GM23338 (cell line): Measurements from ENCODE around the gene ALKBH4. TPM values are rescaled to one million over a fixed set of nuclear protein-coding genes. Genes with fewer than 3 reads are reported as not detected.

Experiments used
- ATAC-seq: fragments of 200-7000 bp; cut with Tn5 transposase; 3 replicates; pipeline ENCODE4 v1.9.1; 2020
- DNase-seq: peaks from one replicate; pipeline ENCODE4 v3.0.0-alpha.2; 2015; ENCODE audit warnings: low spot score
- H2AFZ ChIP-seq: fragments of 200-600 bp; sonication (generic); 2 replicates; pipeline ENCODE4 v1.8.0; 2016; ENCODE audit warnings: antibody characterized with exemption, mild to moderate bottlenecking, moderate library complexity
- H3F3A ChIP-seq: fragments of 200-600 bp; sonication (generic); replicated peaks from 2 replicates; pipeline ENCODE4 v1.8.0; 2017; ENCODE audit warnings: antibody characterized with exemption, mixed run types, low read depth
- H3K27ac ChIP-seq: fragments of 200-600 bp; sonication (generic); 2 replicates; pipeline ENCODE4 v1.6.1; 2016; ENCODE audit warnings: low read depth
- H3K27me3 ChIP-seq: fragments of 200-600 bp; sonication (generic); 2 replicates; pipeline ENCODE4 v1.8.0; 2016; ENCODE audit warnings: mild to moderate bottlenecking, mixed run types, moderate library complexity; ENCODE audit not compliant: insufficient read depth
- H3K36me3 ChIP-seq: fragments of 200-600 bp; sonication (generic); 2 replicates; pipeline ENCODE4 v1.8.0; 2016; ENCODE audit warnings: mild to moderate bottlenecking; ENCODE audit not compliant: insufficient read depth
- H3K4me1 ChIP-seq: fragments of 200-600 bp; sonication (generic); 2 replicates; pipeline ENCODE4 v1.8.0; 2016; ENCODE audit warnings: mild to moderate bottlenecking, moderate library complexity; ENCODE audit not compliant: insufficient read depth
- H3K4me2 ChIP-seq: fragments of 200-600 bp; sonication (generic); 2 replicates; pipeline ENCODE4 v1.7.1; 2017; ENCODE audit warnings: mixed run types
- H3K4me3 ChIP-seq: fragments of 200-600 bp; sonication (generic); 2 replicates; pipeline ENCODE4 v1.6.1; 2016; ENCODE audit warnings: mixed run types
- H3K79me2 ChIP-seq: fragments of 200-600 bp; sonication (generic); replicated peaks from 2 replicates; pipeline ENCODE4 v1.8.0; 2017; ENCODE audit warnings: mild to moderate bottlenecking; ENCODE audit not compliant: insufficient read depth
- H3K9me2 ChIP-seq: fragments of 200-600 bp; sonication (generic); 2 replicates; pipeline ENCODE4 v1.8.0; 2017; ENCODE audit not compliant: insufficient read depth
- H4K20me1 ChIP-seq: fragments of 200-600 bp; sonication (generic); replicated peaks from 2 replicates; pipeline ENCODE4 v1.8.0; 2017; ENCODE audit warnings: mild to moderate bottlenecking; ENCODE audit not compliant: insufficient read depth
- H3K27ac Mint-ChIP-seq: 2 replicates; pipeline ENCODE4 v1.8.0; 2020; ENCODE audit warnings: inconsistent platforms, mild to moderate bottlenecking, moderate library complexity, mixed read lengths
- H3K27me3 Mint-ChIP-seq: 3 replicates; pipeline ENCODE4 v1.8.0; 2022; ENCODE audit warnings: low read depth, mild to moderate bottlenecking, moderate library complexity, mixed read lengths, inconsistent platforms; ENCODE audit not compliant: insufficient read depth, poor library complexity
- H3K36me3 Mint-ChIP-seq: 3 replicates; pipeline ENCODE4 v1.8.0; 2021; ENCODE audit warnings: low read depth, mild to moderate bottlenecking, inconsistent platforms, moderate library complexity, mixed read lengths
- H3K4me1 Mint-ChIP-seq: 3 replicates; pipeline ENCODE4 v1.8.0; 2020; ENCODE audit warnings: mild to moderate bottlenecking, inconsistent platforms, mixed read lengths
- H3K4me3 Mint-ChIP-seq: 3 replicates; pipeline ENCODE4 v1.8.0; 2021; ENCODE audit warnings: moderate library complexity, mild to moderate bottlenecking, inconsistent platforms, mixed read lengths
- H3K9me3 Mint-ChIP-seq: 3 replicates; pipeline ENCODE4 v1.8.0; 2020; ENCODE audit warnings: moderate library complexity, mild to moderate bottlenecking, inconsistent platforms, mixed read lengths
- CREB1 ChIP-seq: fragments of 250-450 bp; sonication (Bioruptor Pico); IDR thresholded peaks from 2 replicates; pipeline ENCODE4 v1.5.0; 2020; ENCODE audit warnings: low read depth, mild to moderate bottlenecking, moderate library complexity
- EZH2 ChIP-seq: fragments of 200-600 bp; sonication (generic); IDR thresholded peaks from one replicate; pipeline ENCODE4 v1.8.0; 2017; ENCODE audit warnings: antibody characterized with exemption, mild to moderate bottlenecking, low read depth; ENCODE audit not compliant: unreplicated experiment
- EZH2phosphoT487 ChIP-seq: fragments of 200-600 bp; sonication (generic); IDR thresholded peaks from one replicate; pipeline ENCODE4 v1.8.1; 2018; ENCODE audit warnings: antibody characterized with exemption; ENCODE audit not compliant: unreplicated experiment
- JUNB ChIP-seq: IDR thresholded peaks from one replicate; pipeline ENCODE4 v1.6.1; 2016; ENCODE audit warnings: antibody characterized with exemption; ENCODE audit not compliant: unreplicated experiment
- NANOG ChIP-seq: IDR thresholded peaks from 2 replicates; pipeline ENCODE4 v1.6.1; 2016; ENCODE audit warnings: antibody characterized with exemption, borderline replicate concordance
- POLR2AphosphoS5 ChIP-seq: IDR thresholded peaks from 2 replicates; pipeline ENCODE4 v1.6.1; 2016; ENCODE audit warnings: antibody characterized with exemption, low read depth
- STAT1 ChIP-seq: IDR thresholded peaks from one replicate; pipeline ENCODE4 v1.6.1; 2016; ENCODE audit warnings: antibody characterized with exemption; ENCODE audit not compliant: unreplicated experiment
- ZNF114 ChIP-seq: fragments of 250-450 bp; sonication (Bioruptor Pico); IDR thresholded peaks from 2 replicates; pipeline ENCODE4 v1.5.0; 2020; ENCODE audit warnings: mild to moderate bottlenecking, moderate library complexity
- ZNF331 ChIP-seq: fragments of 250-450 bp; sonication (Bioruptor Pico); IDR thresholded peaks from 2 replicates; pipeline ENCODE4 v1.5.0; 2020; ENCODE audit warnings: low read depth, mild to moderate bottlenecking, moderate library complexity
- polyA plus RNA-seq: library from polyadenylated mRNA; unstranded; fragments of >200 nt; fragmentation: Nextera tagmentation; extraction: Ambion mirVana; gene quantifications from 2 replicates; pipeline ENCODE4 v1.2.1, GENCODE V29; 2016
- total RNA-seq: library from RNA; depleted of rRNA; stranded (reverse); fragments of >200 nt; shearing (Covaris generic); gene quantifications from 2 replicates; pipeline ENCODE4 v1.2.3, GENCODE V29; 2014
- TF ChIP-seq, protein P1 (sequence below): IDR thresholded peaks from 2 replicates; pipeline ENCODE4 v1.6.1; 2016; ENCODE audit warnings: antibody characterized with exemption
- TF ChIP-seq, protein P2 (sequence below): fragments of 250-450 bp; sonication (Bioruptor Pico); IDR thresholded peaks from 2 replicates; pipeline ENCODE4 v1.5.0; 2020; ENCODE audit warnings: mild to moderate bottlenecking, moderate library complexity
- TF ChIP-seq, protein P3 (sequence below), 2 experiments: fragments of 200-600 bp in 1 of 2; sonication (generic) in 1 of 2; conservative IDR thresholded peaks; 2 replicates each; pipeline versions ENCODE4 v1.5.1 to v1.6.1; 2016 to 2017; ENCODE audit warnings: antibody characterized with exemption in 2 of 2, low read depth in 2 of 2, mild to moderate bottlenecking in 2 of 2, moderate library complexity in 1 of 2
- TF ChIP-seq, protein P4 (sequence below): IDR thresholded peaks from one replicate; pipeline ENCODE4 v1.6.1; 2018; ENCODE audit warnings: antibody characterized with exemption; ENCODE audit not compliant: unreplicated experiment

Gene ALKBH4
- total and polyA plus RNA-seq, 2 experiments from 2014 or later: 17.7 to 45.0 TPM

DNA sequence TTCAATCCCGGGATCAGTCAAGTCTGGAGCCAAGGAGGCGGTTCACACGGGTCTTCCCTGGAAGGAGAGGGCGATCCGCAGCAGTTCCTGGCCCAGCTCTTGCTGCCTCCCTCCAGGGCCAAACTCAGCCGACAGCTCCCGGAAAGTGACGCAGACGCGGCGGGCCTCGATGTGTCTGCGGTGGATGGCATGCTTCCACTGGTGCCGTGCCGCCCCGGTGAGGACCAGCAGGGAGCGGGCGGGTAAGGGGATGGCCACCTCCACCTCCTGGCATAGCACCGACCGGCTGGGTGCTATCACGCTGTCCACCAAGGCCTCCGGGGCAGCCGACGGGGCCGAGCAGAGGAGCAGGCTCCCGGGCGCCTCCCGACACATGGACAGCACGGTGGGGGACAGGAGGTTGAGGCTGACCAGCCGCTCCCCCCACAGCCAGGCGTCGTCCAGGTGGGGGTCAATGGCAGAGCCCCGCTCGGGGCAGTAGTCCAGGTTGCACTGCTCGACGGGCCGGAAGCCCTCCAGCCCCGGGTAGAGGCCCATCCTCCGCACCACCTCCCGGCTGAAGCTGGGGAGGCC, 7.2 kb downstream of the ALKBH4 start:
- H3K36me3 Mint-ChIP-seq: peaks cover 25% of the 10 kb centered on the region

More for the DNA sequence above, 7.2 kb downstream of the ALKBH4 start:
- TF ChIP-seq CREB1 (CRISPR knock-in tag) (no peak), EZH2 (no peak), ZNF331 (CRISPR knock-in tag) (no peak), POLR2AphosphoS5 (no peak), ZNF114 (no peak), STAT1 (no peak), EZH2phosphoT487 (no peak), NANOG (no peak), JUNB (no peak)
- TF ChIP-seq, protein P1, sequence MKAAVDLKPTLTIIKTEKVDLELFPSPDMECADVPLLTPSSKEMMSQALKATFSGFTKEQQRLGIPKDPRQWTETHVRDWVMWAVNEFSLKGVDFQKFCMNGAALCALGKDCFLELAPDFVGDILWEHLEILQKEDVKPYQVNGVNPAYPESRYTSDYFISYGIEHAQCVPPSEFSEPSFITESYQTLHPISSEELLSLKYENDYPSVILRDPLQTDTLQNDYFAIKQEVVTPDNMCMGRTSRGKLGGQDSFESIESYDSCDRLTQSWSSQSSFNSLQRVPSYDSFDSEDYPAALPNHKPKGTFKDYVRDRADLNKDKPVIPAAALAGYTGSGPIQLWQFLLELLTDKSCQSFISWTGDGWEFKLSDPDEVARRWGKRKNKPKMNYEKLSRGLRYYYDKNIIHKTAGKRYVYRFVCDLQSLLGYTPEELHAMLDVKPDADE: no peak
- TF ChIP-seq, protein P2, sequence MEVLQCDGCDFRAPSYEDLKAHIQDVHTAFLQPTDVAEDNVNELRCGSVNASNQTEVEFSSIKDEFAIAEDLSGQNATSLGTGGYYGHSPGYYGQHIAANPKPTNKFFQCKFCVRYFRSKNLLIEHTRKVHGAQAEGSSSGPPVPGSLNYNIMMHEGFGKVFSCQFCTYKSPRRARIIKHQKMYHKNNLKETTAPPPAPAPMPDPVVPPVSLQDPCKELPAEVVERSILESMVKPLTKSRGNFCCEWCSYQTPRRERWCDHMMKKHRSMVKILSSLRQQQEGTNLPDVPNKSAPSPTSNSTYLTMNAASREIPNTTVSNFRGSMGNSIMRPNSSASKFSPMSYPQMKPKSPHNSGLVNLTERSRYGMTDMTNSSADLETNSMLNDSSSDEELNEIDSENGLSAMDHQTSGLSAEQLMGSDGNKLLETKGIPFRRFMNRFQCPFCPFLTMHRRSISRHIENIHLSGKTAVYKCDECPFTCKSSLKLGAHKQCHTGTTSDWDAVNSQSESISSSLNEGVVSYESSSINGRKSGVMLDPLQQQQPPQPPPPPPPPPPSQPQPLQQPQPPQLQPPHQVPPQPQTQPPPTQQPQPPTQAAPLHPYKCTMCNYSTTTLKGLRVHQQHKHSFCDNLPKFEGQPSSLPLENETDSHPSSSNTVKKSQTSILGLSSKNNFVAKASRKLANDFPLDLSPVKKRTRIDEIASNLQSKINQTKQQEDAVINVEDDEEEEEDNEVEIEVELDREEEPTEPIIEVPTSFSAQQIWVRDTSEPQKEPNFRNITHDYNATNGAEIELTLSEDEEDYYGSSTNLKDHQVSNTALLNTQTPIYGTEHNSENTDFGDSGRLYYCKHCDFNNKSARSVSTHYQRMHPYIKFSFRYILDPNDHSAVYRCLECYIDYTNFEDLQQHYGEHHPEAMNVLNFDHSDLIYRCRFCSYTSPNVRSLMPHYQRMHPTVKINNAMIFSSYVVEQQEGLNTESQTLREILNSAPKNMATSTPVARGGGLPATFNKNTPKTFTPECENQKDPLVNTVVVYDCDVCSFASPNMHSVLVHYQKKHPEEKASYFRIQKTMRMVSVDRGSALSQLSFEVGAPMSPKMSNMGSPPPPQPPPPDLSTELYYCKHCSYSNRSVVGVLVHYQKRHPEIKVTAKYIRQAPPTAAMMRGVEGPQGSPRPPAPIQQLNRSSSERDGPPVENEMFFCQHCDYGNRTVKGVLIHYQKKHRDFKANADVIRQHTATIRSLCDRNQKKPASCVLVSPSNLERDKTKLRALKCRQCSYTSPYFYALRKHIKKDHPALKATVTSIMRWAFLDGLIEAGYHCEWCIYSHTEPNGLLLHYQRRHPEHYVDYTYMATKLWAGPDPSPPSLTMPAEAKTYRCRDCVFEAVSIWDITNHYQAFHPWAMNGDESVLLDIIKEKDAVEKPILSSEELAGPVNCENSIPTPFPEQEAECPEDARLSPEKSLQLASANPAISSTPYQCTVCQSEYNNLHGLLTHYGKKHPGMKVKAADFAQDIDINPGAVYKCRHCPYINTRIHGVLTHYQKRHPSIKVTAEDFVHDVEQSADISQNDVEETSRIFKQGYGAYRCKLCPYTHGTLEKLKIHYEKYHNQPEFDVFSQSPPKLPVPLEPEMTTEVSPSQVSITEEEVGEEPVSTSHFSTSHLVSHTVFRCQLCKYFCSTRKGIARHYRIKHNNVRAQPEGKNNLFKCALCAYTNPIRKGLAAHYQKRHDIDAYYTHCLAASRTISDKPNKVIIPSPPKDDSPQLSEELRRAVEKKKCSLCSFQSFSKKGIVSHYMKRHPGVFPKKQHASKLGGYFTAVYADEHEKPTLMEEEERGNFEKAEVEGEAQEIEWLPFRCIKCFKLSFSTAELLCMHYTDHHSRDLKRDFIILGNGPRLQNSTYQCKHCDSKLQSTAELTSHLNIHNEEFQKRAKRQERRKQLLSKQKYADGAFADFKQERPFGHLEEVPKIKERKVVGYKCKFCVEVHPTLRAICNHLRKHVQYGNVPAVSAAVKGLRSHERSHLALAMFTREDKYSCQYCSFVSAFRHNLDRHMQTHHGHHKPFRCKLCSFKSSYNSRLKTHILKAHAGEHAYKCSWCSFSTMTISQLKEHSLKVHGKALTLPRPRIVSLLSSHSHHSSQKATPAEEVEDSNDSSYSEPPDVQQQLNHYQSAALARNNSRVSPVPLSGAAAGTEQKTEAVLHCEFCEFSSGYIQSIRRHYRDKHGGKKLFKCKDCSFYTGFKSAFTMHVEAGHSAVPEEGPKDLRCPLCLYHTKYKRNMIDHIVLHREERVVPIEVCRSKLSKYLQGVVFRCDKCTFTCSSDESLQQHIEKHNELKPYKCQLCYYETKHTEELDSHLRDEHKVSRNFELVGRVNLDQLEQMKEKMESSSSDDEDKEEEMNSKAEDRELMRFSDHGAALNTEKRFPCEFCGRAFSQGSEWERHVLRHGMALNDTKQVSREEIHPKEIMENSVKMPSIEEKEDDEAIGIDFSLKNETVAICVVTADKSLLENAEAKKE (CRISPR knock-in tag): no peak
- TF ChIP-seq, protein P3, sequence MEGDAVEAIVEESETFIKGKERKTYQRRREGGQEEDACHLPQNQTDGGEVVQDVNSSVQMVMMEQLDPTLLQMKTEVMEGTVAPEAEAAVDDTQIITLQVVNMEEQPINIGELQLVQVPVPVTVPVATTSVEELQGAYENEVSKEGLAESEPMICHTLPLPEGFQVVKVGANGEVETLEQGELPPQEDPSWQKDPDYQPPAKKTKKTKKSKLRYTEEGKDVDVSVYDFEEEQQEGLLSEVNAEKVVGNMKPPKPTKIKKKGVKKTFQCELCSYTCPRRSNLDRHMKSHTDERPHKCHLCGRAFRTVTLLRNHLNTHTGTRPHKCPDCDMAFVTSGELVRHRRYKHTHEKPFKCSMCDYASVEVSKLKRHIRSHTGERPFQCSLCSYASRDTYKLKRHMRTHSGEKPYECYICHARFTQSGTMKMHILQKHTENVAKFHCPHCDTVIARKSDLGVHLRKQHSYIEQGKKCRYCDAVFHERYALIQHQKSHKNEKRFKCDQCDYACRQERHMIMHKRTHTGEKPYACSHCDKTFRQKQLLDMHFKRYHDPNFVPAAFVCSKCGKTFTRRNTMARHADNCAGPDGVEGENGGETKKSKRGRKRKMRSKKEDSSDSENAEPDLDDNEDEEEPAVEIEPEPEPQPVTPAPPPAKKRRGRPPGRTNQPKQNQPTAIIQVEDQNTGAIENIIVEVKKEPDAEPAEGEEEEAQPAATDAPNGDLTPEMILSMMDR (conservative IDR thresholded peaks at IDR 0.05; ENCODE audit: low read depth in 2 of 2): no peak
- TF ChIP-seq, protein P4, sequence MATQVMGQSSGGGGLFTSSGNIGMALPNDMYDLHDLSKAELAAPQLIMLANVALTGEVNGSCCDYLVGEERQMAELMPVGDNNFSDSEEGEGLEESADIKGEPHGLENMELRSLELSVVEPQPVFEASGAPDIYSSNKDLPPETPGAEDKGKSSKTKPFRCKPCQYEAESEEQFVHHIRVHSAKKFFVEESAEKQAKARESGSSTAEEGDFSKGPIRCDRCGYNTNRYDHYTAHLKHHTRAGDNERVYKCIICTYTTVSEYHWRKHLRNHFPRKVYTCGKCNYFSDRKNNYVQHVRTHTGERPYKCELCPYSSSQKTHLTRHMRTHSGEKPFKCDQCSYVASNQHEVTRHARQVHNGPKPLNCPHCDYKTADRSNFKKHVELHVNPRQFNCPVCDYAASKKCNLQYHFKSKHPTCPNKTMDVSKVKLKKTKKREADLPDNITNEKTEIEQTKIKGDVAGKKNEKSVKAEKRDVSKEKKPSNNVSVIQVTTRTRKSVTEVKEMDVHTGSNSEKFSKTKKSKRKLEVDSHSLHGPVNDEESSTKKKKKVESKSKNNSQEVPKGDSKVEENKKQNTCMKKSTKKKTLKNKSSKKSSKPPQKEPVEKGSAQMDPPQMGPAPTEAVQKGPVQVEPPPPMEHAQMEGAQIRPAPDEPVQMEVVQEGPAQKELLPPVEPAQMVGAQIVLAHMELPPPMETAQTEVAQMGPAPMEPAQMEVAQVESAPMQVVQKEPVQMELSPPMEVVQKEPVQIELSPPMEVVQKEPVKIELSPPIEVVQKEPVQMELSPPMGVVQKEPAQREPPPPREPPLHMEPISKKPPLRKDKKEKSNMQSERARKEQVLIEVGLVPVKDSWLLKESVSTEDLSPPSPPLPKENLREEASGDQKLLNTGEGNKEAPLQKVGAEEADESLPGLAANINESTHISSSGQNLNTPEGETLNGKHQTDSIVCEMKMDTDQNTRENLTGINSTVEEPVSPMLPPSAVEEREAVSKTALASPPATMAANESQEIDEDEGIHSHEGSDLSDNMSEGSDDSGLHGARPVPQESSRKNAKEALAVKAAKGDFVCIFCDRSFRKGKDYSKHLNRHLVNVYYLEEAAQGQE: no peak
- H3K27me3 ChIP-seq: no peaks in the 10 kb centered on the region
- H3K9me2 ChIP-seq: no peaks in the 10 kb centered on the region
- H3K36me3 ChIP-seq: peaks cover 7% of the 10 kb centered on the region; the same call in 1 of the 2 replicates
- no peak overlapping the region for H3K27ac ChIP-seq
- Mint-ChIP-seq H3K27ac (no peak overlapping the region), H3K4me3 (no peak overlapping the region), H3K4me1 (no peaks in the 10 kb centered on the region), H3K27me3 (peaks cover 6% of the 10 kb centered on the region), H3K9me3 (no peaks in the 10 kb centered on the region)
- no peaks in the 10 kb centered on the region for H3F3A ChIP-seq
- H3K79me2 ChIP-seq: 0 out of 2 replicates have a peak, but pooled peaks cover 7% of the 10 kb centered on the region
- H3K4me1 ChIP-seq: no peaks in the 10 kb centered on the region
- no peak for ATAC-seq
- DNase-seq: no peak
- no peak overlapping the region for H3K4me2 ChIP-seq
- no peaks in the 10 kb centered on the region; the same call in 1 of the 2 replicates for H4K20me1 ChIP-seq
- no peak overlapping the region for H2AFZ ChIP-seq
- H3K4me3 ChIP-seq: no peak overlapping the region
